HG02763 (cell line): Measurements from ENCODE around the gene TVP23C.

Source experiments
- ATAC-seq: cut with Tn5 transposase; IDR thresholded peaks from one replicate; pipeline ENCODE4 v1.9.1; 2021; ENCODE audit warnings: mild to moderate bottlenecking, moderate library complexity; ENCODE audit not compliant: unreplicated experiment

Gene TVP23C

GRCh38 chr17:15496735-15497670 lies 66.3 kb downstream of the TVP23C start:
- no peak for ATAC-seq

GRCh38 chr17:15494821-15495220 lies 68.5 kb downstream of the TVP23C start:
- ATAC-seq, result no peak

- ATAC-seq, result no peak
These were observed 69.6 kb downstream of the TVP23C start for GRCh38 chr17:15493693-15494035.

DNA sequence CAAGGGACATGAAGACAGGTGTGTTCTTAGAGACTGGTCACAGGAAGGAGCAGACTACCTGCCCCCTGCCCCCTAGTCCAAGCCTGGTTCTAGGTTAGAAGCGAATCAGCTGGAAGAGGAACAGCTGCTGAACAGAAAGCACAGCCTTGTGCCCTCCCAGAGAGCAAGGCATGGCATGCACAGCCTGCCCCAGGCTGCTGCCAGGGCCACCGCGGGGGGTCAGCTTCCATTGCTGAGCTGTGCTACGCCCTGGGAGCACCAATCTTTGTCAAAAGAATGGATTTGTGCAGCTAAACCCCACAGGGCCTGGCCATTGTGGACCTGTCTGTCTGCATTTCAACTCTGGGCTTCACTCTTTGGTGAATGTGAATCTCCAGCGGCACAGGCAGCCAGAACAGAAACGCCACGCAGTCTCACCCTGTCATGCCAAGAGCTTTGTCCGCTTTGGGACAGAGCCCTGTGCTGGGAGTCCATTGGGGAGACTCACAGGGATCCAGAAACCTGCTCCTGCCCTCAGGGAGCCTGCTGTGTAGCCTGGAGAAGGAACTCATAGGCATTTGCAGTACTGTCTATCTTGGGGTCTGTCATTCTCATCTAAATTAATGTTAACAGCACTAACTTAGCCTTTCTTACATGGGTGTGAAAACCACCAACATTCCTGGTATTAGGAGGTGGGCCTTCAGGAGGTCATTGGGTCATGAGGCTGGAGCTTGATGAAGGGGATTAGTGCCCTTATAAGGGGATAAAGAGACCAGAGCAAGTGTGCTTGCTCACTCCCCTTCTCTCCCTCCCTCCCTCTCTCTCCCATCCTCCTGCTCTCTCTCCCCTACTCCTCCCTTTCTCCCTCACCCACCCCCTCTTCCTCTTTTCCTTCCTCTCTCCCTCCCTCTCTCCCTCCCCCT lies 70.2 kb downstream of the TVP23C start:
- no peak for ATAC-seq

GRCh38 chr17:15492186-15492585 lies 71.1 kb downstream of the TVP23C start:
- no peak for ATAC-seq

DNA sequence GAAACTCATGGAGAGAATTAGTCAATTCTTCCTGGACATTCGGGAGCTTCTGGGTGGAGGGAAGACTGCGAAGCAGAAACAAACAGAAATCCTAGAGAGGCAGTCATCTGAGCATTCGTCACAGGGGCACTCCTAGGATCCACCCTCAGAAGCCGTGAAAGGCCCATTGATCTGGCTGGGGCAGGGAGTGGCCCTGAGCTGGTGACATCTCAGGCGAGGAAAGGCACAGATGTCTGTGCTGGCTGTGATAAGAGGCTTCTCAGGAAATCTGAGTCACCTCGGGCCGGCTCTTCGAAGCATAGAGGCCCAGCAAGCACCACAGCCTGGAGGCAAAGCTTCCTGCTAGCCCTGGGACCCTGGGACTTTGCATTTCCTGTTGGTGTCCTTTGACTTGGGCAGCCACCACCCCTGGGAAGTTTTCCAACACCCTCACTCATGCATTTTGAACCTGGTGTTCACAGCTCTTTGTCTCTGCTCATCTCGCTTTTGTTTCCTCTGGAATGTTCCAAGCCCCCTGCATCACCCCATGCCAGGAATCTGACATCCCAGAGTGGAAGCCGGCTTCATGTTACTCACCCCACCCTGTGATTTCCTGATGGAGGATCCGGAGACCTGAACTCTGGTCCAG lies 72.5 kb downstream of the TVP23C start:
- ATAC-seq, result no peak

DNA sequence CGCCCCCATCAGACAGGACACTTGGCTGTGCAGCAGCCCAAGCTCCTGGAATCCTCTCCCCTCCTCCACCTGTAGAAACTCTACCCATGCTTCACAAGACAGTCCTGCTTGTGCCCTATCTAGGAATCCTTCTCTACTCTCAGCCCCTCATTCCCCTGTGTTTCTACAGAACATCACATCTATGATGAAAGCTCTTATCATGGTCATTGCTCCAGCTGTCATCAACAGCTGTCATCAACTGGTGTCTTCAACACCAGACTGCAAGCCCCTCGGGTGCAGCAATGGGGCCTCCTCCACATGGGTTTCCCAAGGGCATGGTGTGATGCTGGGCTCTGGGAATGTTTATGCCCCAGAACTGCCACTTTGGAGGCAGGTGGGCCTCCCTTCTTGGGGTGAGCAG lies 74.7 kb downstream of the TVP23C start:
- no peak for ATAC-seq

DNA sequence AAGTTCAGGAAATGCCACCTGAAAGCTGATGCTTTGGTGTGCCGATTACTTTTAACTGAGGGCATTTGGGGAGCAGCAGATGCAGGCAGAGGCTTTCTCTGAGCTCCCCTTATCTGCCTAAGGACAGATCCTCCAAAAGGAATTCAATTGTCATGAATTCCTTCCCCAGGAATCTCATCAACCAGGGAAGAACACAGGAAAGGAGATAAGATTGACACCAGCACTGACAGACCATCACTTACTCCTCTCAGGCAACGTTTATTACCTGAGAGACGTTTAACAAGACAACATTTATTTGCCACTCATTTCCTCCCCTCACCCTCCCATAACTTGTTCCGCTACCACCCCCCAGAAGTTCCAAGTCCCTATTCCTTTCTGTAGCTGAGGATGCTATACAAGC lies 78.2 kb downstream of the TVP23C start:
- ATAC-seq, result no peak

GRCh38 chr17:15483431-15483830 lies 79.9 kb downstream of the TVP23C start:
- no peak for ATAC-seq

DNA sequence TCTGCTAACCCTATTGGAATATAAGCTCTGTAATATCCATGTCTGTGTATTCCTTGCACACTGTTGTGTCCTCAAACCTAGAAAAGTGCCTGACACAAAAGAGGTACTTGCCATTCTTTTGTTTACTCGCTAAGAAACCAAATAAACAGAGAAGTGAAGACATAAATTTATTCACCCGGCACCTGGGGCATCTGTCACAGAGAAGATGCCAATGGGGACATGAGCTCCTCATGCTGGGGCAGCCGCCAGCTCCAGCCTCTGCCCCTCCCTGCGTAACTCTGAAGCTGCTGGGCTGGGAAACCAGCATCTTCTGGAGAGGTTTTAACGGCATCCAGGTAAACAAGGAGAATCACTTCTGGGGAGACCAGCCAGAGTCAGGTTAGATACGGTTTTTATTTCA lies 80.8 kb downstream of the TVP23C start:
- ATAC-seq, result no peak

- ATAC-seq, result no peak
These were observed 81.8 kb downstream of the TVP23C start for GRCh38 chr17:15481481-15481880.

DNA sequence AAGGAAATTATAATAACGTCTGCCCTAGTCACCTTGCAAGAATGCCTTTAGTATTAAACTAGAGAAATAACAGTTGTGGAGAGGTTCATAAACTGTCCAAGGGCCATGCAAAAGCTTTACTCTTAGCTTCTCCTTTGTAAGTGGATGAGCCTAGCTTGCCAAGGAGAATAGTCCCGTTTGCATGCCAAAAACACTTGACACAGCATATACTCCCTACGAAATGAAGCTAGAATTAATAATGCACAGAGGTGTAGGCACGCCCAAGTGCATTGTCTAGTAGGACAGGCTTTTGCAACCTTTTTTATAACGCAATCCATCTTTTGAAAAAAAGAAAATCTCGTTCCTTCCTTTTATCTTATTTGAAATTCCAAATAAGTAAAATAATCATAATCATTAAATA lies 83.1 kb downstream of the TVP23C start:
- ATAC-seq, result no peak

GRCh38 chr17:15479703-15480102 lies 83.6 kb downstream of the TVP23C start:
- no peak for ATAC-seq

DNA sequence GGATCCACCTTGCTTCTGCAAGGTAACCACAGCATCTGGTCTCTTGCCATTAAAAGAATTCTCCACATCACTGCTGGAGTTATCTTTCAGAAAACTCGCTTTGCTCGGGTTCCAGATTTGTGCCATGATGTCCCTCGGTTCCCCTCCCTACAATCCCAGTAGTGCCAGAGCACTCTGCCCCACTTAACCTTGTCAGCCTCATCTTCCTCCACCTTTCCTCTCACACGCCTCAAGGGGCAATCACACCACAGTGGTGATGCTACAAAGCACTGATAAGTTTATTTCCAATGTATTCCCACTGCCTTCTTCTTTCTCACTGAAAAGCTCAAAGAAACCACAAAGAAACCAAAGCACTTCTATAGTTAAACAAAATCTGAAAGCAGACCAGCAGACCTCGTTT lies 84.4 kb downstream of the TVP23C start:
- ATAC-seq, result no peak

DNA sequence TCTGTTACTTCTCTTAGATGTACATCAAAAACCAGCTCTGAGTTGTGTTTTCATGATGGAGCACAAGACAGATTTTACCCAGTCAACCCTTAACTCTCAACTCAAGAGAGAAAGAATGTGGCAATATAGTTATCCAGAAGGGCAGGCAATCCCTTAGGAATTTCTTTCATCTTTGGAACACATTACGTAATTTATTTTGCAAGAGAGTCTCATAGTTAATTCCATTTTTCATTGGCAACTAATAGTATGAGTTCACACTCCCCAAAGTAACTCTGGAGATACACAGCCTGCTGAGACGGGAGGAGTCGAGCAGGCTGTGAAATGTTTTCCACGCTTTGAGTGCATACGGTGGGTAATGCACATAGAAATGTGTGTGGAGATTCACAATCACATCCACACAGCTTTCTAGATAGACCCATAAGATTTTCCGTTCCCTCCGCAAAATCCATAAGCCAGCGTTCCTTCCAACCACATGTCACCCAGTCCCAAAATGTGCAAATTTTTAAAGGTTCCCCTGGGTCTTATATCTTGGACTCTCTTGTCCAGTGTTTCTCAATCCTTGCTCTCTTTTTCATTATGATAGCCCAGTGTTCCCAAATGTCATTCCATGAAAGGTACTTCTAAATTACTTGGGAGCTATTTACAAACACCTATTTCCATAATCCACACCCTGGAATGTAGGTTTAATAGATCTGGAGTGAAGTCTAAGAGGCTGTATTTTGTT lies 87.5 kb downstream of the TVP23C start:
- no peak for ATAC-seq

GRCh38 chr17:15472891-15473290 lies 90.4 kb downstream of the TVP23C start:
- no peak for ATAC-seq

DNA sequence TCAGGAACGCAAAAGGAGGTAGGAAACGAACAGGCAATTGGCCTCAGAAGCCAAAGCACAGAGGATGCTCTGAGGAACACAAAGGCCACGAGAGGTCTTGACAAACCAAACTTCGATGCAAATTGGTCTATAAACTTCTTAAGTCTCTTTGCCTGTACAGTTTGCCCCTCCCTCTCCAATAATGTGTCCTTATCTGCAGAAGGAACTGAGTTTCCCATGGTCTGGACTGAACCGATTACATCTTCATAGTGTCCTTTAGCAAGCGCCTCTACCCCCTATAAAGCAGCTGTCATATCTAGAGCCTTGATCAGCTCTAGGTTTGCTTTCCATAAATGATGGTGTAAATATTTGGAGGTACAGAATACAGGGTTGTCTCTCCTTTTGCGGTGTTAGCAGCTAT lies 92.7 kb downstream of the TVP23C start:
- no peak for ATAC-seq

GRCh38 chr17:15469260-15469659 lies 94.0 kb downstream of the TVP23C start:
- ATAC-seq, result no peak

DNA sequence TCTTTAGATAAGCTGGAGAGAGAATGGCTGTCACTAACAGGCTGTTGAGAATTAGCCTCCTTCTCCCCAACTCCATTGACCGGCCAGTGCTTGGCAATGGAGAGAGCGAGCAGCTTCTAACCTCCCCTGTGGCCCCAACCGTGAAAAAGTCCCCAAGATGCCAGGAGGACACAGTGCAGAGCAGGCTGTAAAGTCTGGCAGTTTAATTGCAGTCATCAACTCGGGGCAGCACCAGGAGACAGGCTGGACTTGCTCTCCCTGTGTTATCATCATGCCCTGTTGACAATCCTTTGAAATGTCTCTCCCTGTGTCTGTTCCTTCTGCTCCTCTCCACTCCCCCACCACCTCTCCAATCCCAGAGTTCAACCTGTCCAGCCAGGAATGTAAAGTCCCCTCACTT lies 95.2 kb downstream of the TVP23C start:
- no peak for ATAC-seq

- ATAC-seq, result no peak
These were observed 95.7 kb downstream of the TVP23C start, which contains the start of gene CDRT4 for GRCh38 chr17:15467592-15467991. CDRT4 (minus strand) TSS chr17:15467621; CDS start chr17:15440238, 27,383 bp downstream.

- no peak for ATAC-seq
These were observed 97.2 kb downstream of the TVP23C start for GRCh38 chr17:15466131-15466530.
